GM12801 (cell line): Measurements from ENCODE around the gene SPIC.

Experiments
- CTCF ChIP-seq: IDR thresholded peaks from one replicate; pipeline ENCODE4 v1.5.1; 2011; ENCODE audit warnings: control low read depth; ENCODE audit not compliant: insufficient read length; ENCODE audit errors: extremely low read depth

SPIC gene

GRCh38 chr12:101490286-101490920 is 15.3 kb downstream of the SPIC start:
- TF ChIP-seq CTCF, result no peak

- TF ChIP-seq CTCF, result no peak
Measured at GRCh38 chr12:101491329-101491728, 16.2 kb downstream of the SPIC start.

GRCh38 chr12:101493556-101493955 is 18.4 kb downstream of the SPIC start:
- no peak for TF ChIP-seq CTCF

GRCh38 chr12:101498252-101498651 is 23.1 kb downstream of the SPIC start:
- no peak for TF ChIP-seq CTCF

- TF ChIP-seq CTCF, result no peak
Measured at GRCh38 chr12:101501410-101501995, 26.4 kb downstream of the SPIC start.

- no peak for TF ChIP-seq CTCF
Measured at GRCh38 chr12:101521136-101521535, 46.0 kb downstream of the SPIC start.

- no peak for TF ChIP-seq CTCF
Measured at GRCh38 chr12:101527682-101528081, 52.5 kb downstream of the SPIC start.
